Cardiac muscle cell (in vitro differentiated cells and primary cell): ENCODE results near the gene SUMO4. TPM values are rescaled to one million over a fixed set of nuclear protein-coding genes. Genes with fewer than 3 reads are reported as not detected.
"Not testable (repeated sequence)": the region's sequence is repeated elsewhere in the genome, so short reads cannot be mapped to it uniquely, and the experiment has no call there.

Source experiments
- DNase-seq, 2 donors: peaks; one replicate each; pipeline versions ENCODE4 v3.0.0 to v3.0.0-alpha.2; 2010 to 2017; ENCODE audit warnings: low read depth in 1 of 2, low spot score in 1 of 2
- H3K27ac ChIP-seq: fragments of 200-600 bp; sonication (generic); 2 replicates; pipeline ENCODE4 v1.5.1; 2016
- H3K27me3 ChIP-seq: fragments of 200-600 bp; sonication (generic); 2 replicates; pipeline ENCODE4 v1.6.0; 2016; ENCODE audit warnings: control low read depth
- H3K36me3 ChIP-seq: fragments of 200-600 bp; sonication (generic); 2 replicates; pipeline ENCODE4 v1.5.1; 2016; ENCODE audit warnings: control low read depth
- H3K4me1 ChIP-seq: fragments of 200-600 bp; sonication (generic); 2 replicates; pipeline ENCODE4 v1.8.1; 2017; ENCODE audit warnings: low read depth, mild to moderate bottlenecking, mixed run types
- H3K4me3 ChIP-seq: fragments of 200-600 bp; sonication (generic); 2 replicates; pipeline ENCODE4 v1.5.1; 2016; ENCODE audit warnings: mild to moderate bottlenecking
- H3K9me3 ChIP-seq: fragments of 200-600 bp; sonication (generic); 2 replicates; pipeline ENCODE4 v1.5.1; 2017; ENCODE audit warnings: low read depth, mild to moderate bottlenecking, control low read depth
- CTCF ChIP-seq: IDR thresholded peaks from 2 replicates; pipeline ENCODE4 v1.5.1; 2012; ENCODE audit warnings: low read depth, mild to moderate bottlenecking, low read length
- polyA plus RNA-seq: library from polyadenylated mRNA; unstranded; fragments of >200 nt; fragmentation: Nextera tagmentation; extraction: Ambion mirVana; gene quantifications from 2 replicates; pipeline ENCODE4 v1.2.1, GENCODE V29; 2016
- total RNA-seq: library from RNA; depleted of rRNA; stranded (reverse); fragments of >200 nt; gene quantifications from 2 replicates; pipeline ENCODE4 v1.2.3, GENCODE V29; 2016

The SUMO4 gene
- total and polyA plus RNA-seq, 2 experiments from 2014 or later = 0.72 to 3.3 TPM

- TF ChIP-seq CTCF = no peak
- H3K36me3 ChIP-seq = no peaks in the 10 kb centered on the region
- H3K27ac ChIP-seq = no peak overlapping the region
- H3K9me3 ChIP-seq = no peaks in the 10 kb centered on the region
- no peak for DNase-seq
- H3K27me3 ChIP-seq = no peaks in the 10 kb centered on the region
- no peaks in the 10 kb centered on the region for H3K4me1 ChIP-seq
- no peak overlapping the region for H3K4me3 ChIP-seq
Measured at GRCh38 chr6:149441740-149442139, 41.7 kb downstream of the SUMO4 start.

GRCh38 chr6:149443411-149444181 is 43.5 kb downstream of the SUMO4 start:
- Histone ChIP-seq H3K36me3 (no peaks in the 10 kb centered on the region), H3K4me1 (no peaks in the 10 kb centered on the region), H3K27me3 (peaks cover under 1% of the 10 kb centered on the region), H3K4me3 (no peak overlapping the region), H3K9me3 (no peaks in the 10 kb centered on the region), H3K27ac (no peak overlapping the region)
- no peak for TF ChIP-seq CTCF
- peak in 1 of 2 donors; percentile 82 for DNase-seq

GRCh38 chr6:149444360-149445094 is 44.5 kb downstream of the SUMO4 start:
- not testable (repeated sequence) for DNase-seq, H3K4me1 ChIP-seq, H3K27ac ChIP-seq, H3K27me3 ChIP-seq, H3K4me3 ChIP-seq, H3K9me3 ChIP-seq, H3K36me3 ChIP-seq

- no peak overlapping the region for H3K27ac ChIP-seq
- no peak for TF ChIP-seq CTCF
Measured at GRCh38 chr6:149445095-149445466, 45.0 kb downstream of the SUMO4 start.

GRCh38 chr6:149445573-149445972 is 45.5 kb downstream of the SUMO4 start:
- Histone ChIP-seq H3K27me3 (peaks cover 20% of the 10 kb centered on the region), H3K27ac (no peak overlapping the region), H3K36me3 (no peaks in the 10 kb centered on the region), H3K9me3 (no peaks in the 10 kb centered on the region), H3K4me1 (no peaks in the 10 kb centered on the region), H3K4me3 (no peak overlapping the region)
- no peak for TF ChIP-seq CTCF
- DNase-seq = no peak

More at GRCh38 chr6:149445095-149445466, 45.0 kb downstream of the SUMO4 start:
- no peak for DNase-seq
- Histone ChIP-seq H3K36me3 (no peaks in the 10 kb centered on the region), H3K27me3 (peaks cover 15% of the 10 kb centered on the region), H3K4me1 (no peaks in the 10 kb centered on the region), H3K9me3 (no peaks in the 10 kb centered on the region), H3K4me3 (no peak overlapping the region)

GRCh38 chr6:149446791-149447376 is 46.8 kb downstream of the SUMO4 start:
- no peak overlapping the region for H3K4me3 ChIP-seq
- no peaks in the 10 kb centered on the region for H3K36me3 ChIP-seq
- no peaks in the 10 kb centered on the region for H3K9me3 ChIP-seq
- no peaks in the 10 kb centered on the region for H3K4me1 ChIP-seq
- DNase-seq = no peak
- TF ChIP-seq CTCF = no peak
- H3K27ac ChIP-seq = no peak overlapping the region
- peaks cover 33% of the 10 kb centered on the region for H3K27me3 ChIP-seq
